Middle frontal gyrus (tissue), 1 donor: ENCODE data around the gene TBC1D2B.
A peak's percentile ranks its signal among the peaks of the same experiment; 100 is the strongest.

Source experiments
- DNase-seq: peaks from one replicate; pipeline ENCODE4 v3.0.0-alpha.2; 2015; ENCODE audit warnings: low spot score; ENCODE audit errors: extremely low spot score

Gene TBC1D2B

GRCh38 chr15:78077053-78077870 is at the start of gene TBC1D2B:
TBC1D2B (minus strand) TSS chr15:78077711; CDS start chr15:78077652, 59 bp downstream.
- no peak for DNase-seq

GRCh38 chr15:78125267-78125666 is 47.8 kb upstream of the TBC1D2B start:
- DNase-seq = no peak

- DNase-seq = no peak
These were observed 43.0 kb upstream of the TBC1D2B start for GRCh38 chr15:78120523-78120922.

GRCh38 chr15:78112551-78112950 is 35.0 kb upstream of the TBC1D2B start:
- DNase-seq = no peak

- DNase-seq = no peak
These were observed 34.3 kb upstream of the TBC1D2B start for GRCh38 chr15:78111788-78112187.

GRCh38 chr15:78110916-78111475 is 33.5 kb upstream of the TBC1D2B start:
- DNase-seq = no peak

GRCh38 chr15:78110096-78110495 is 32.6 kb upstream of the TBC1D2B start:
- no peak for DNase-seq

- DNase-seq = no peak
These were observed 31.6 kb upstream of the TBC1D2B start for GRCh38 chr15:78109156-78109555.

- peak; percentile 50 for DNase-seq
These were observed 31.0 kb upstream of the TBC1D2B start for GRCh38 chr15:78108300-78109084.

- no peak for DNase-seq
These were observed 30.0 kb upstream of the TBC1D2B start for GRCh38 chr15:78107471-78107870.

GRCh38 chr15:78105476-78106241 is 28.1 kb upstream of the TBC1D2B start:
- no peak for DNase-seq

- DNase-seq = no peak
These were observed 27.3 kb upstream of the TBC1D2B start for GRCh38 chr15:78104566-78105475.

- DNase-seq = no peak
These were observed 26.6 kb upstream of the TBC1D2B start for GRCh38 chr15:78104119-78104479.

- no peak for DNase-seq
These were observed 26.1 kb upstream of the TBC1D2B start for GRCh38 chr15:78103406-78104118.

GRCh38 chr15:78102741-78103140 is 25.2 kb upstream of the TBC1D2B start:
- DNase-seq = no peak

- no peak for DNase-seq
These were observed 24.7 kb upstream of the TBC1D2B start for GRCh38 chr15:78102211-78102610.

GRCh38 chr15:78101423-78102105 is 24.1 kb upstream of the TBC1D2B start:
- DNase-seq = no peak

GRCh38 chr15:78100886-78101285 is 23.4 kb upstream of the TBC1D2B start:
- DNase-seq = no peak

GRCh38 chr15:78098131-78098755 is 20.7 kb upstream of the TBC1D2B start:
- no peak for DNase-seq
